Lower lobe of right lung (tissue), 2 donors: ENCODE results near the gene INF2. TPM values are rescaled to one million over a fixed set of nuclear protein-coding genes. Genes with fewer than 3 reads are reported as not detected.

Source experiments
- ATAC-seq, 2 donors: fragments of 200-7000 bp; cut with Tn5 transposase; one replicate each; pipeline ENCODE4 v1.9.1; 2020 to 2022; ENCODE audit warnings: mild to moderate bottlenecking in 2 of 2, moderate library complexity in 2 of 2
- DNase-seq: peaks from one replicate; pipeline ENCODE4 v3.0.0-alpha.2; 2020
- H3K27ac ChIP-seq: fragments of 200-600 bp; one replicate; pipeline ENCODE4 v1.8.0; 2022
- H3K27me3 ChIP-seq: fragments of 200-600 bp; one replicate; pipeline ENCODE4 v1.8.0; 2022; ENCODE audit warnings: low read depth
- H3K36me3 ChIP-seq: fragments of 200-600 bp; one replicate; pipeline ENCODE4 v1.8.0; 2022; ENCODE audit warnings: mild to moderate bottlenecking
- H3K4me1 ChIP-seq: fragments of 200-600 bp; one replicate; pipeline ENCODE4 v1.8.0; 2022
- H3K4me3 ChIP-seq: fragments of 200-600 bp; one replicate; pipeline ENCODE4 v1.8.0; 2022; ENCODE audit warnings: mild to moderate bottlenecking
- H3K9me3 ChIP-seq: fragments of 200-600 bp; one replicate; pipeline ENCODE4 v1.8.0; 2022
- CTCF ChIP-seq: fragments of 200-600 bp; IDR thresholded peaks from one replicate; pipeline ENCODE4 v1.8.0; 2022; ENCODE audit warnings: antibody characterized with exemption, mild to moderate bottlenecking
- intact Hi-C: fragments of 100-400 bp; cut with DNase I; formaldehyde crosslinking; loops from one replicate; pipeline ENCODE4 v1.11.0; 2022
- total RNA-seq: library from RNA; stranded (reverse); fragmentation: NEBNext Ultra II Directional; extraction: Animal tissue kit (Norgen Biotek cat#: 25700); gene quantifications from one replicate; pipeline ENCODE4 v1.2.1, GENCODE V29; 2021
- donor health status: DM: no; HTN: yes; CAD: no; lungs with severe emphysema.

INF2 gene
- total RNA-seq, 1 donor from 2014 or later = 116 TPM

- intact Hi-C loops = no loop called here
- H3K9me3 ChIP-seq = no peaks in the 10 kb centered on the region
- ATAC-seq (no peak), DNase-seq (no peak)
- H3K27ac ChIP-seq = no peak overlapping the region
- no peaks in the 10 kb centered on the region for H3K4me1 ChIP-seq
- TF ChIP-seq CTCF = no peak
- H3K36me3 ChIP-seq = no peaks in the 10 kb centered on the region
- H3K4me3 ChIP-seq = no peak overlapping the region
- no peaks in the 10 kb centered on the region for H3K27me3 ChIP-seq
Observed at GRCh38 chr14:104743461-104744380, 54.3 kb downstream of the INF2 start.

GRCh38 chr14:104744484-104744883 lies 55.1 kb downstream of the INF2 start:
- Histone ChIP-seq H3K27me3 (no peaks in the 10 kb centered on the region), H3K4me3 (no peak overlapping the region), H3K9me3 (no peaks in the 10 kb centered on the region), H3K36me3 (no peaks in the 10 kb centered on the region), H3K27ac (no peak overlapping the region), H3K4me1 (no peaks in the 10 kb centered on the region)
- no peak for ATAC-seq
- DNase-seq = no peak
- no peak for TF ChIP-seq CTCF
- intact Hi-C loops = no loop called here

- Histone ChIP-seq H3K4me1 (no peaks in the 10 kb centered on the region), H3K27ac (no peak overlapping the region), H3K9me3 (no peaks in the 10 kb centered on the region), H3K27me3 (no peaks in the 10 kb centered on the region), H3K36me3 (no peaks in the 10 kb centered on the region), H3K4me3 (no peak overlapping the region)
- intact Hi-C loops = no loop called here
- DNase-seq = no peak
- ATAC-seq = no peak
- TF ChIP-seq CTCF = no peak
Observed at GRCh38 chr14:104745431-104745830, 56.0 kb downstream of the INF2 start.

GRCh38 chr14:104746071-104746545 lies 56.7 kb downstream of the INF2 start:
- Histone ChIP-seq H3K27ac (peak overlapping the region; percentile 39), H3K27me3 (no peaks in the 10 kb centered on the region), H3K36me3 (no peaks in the 10 kb centered on the region), H3K4me1 (no peaks in the 10 kb centered on the region), H3K9me3 (no peaks in the 10 kb centered on the region), H3K4me3 (no peak overlapping the region)
- no peak for TF ChIP-seq CTCF
- no peak for ATAC-seq
- no peak for DNase-seq
- intact Hi-C loops = no loop called here

- Histone ChIP-seq H3K9me3 (no peaks in the 10 kb centered on the region), H3K4me1 (peaks cover 2% of the 10 kb centered on the region), H3K27me3 (no peaks in the 10 kb centered on the region), H3K4me3 (no peak overlapping the region), H3K36me3 (no peaks in the 10 kb centered on the region), H3K27ac (peak overlapping the region; percentile 42)
- no peak for TF ChIP-seq CTCF
- intact Hi-C loops = no loop called here
- no peak for DNase-seq
- no peak for ATAC-seq
Observed at GRCh38 chr14:104746934-104747481, 57.6 kb downstream of the INF2 start.
